Measurements from ENCODE around the gene FAM24A.
A peak's percentile ranks its signal among the peaks of the same experiment; 100 is the strongest.
"Not testable (repeated sequence)": the region's sequence is repeated elsewhere in the genome, so short reads cannot be mapped to it uniquely, and the experiment has no call there.

Gene FAM24A

GRCh38 chr10:122910310-122910709 lies at the start of gene FAM24A:
Gene FAM24A (plus strand): TSS chr10:122910610. CDS start chr10:122911635, 1,025 bp downstream.
- no peak for DNase-seq

GRCh38 chr10:122861711-122862161 lies 48.7 kb upstream of the FAM24A start:
- no peak for DNase-seq

GRCh38 chr10:122863216-122864193 lies 46.9 kb upstream of the FAM24A start:
- no peak for DNase-seq

GRCh38 chr10:122864194-122864592 lies 46.2 kb upstream of the FAM24A start:
- no peak for DNase-seq

- DNase-seq, result no peak
Observed at GRCh38 chr10:122864901-122865300, 45.5 kb upstream of the FAM24A start.

- DNase-seq, result not testable (repeated sequence)
Observed at GRCh38 chr10:122866757-122867482, 43.5 kb upstream of the FAM24A start.

- not testable (repeated sequence) for DNase-seq
Observed at GRCh38 chr10:122868768-122869167, 41.6 kb upstream of the FAM24A start.

- DNase-seq, result not testable (repeated sequence)
Observed at GRCh38 chr10:122871947-122872346, 38.5 kb upstream of the FAM24A start.

GRCh38 chr10:122875843-122876466 lies 34.5 kb upstream of the FAM24A start:
- no peak for DNase-seq

- no peak for DNase-seq
Observed at GRCh38 chr10:122876467-122876855, 33.9 kb upstream of the FAM24A start.

- no peak for DNase-seq
Observed at GRCh38 chr10:122877264-122877663, 33.1 kb upstream of the FAM24A start.

- no peak for DNase-seq
Observed at GRCh38 chr10:122878799-122879338, 31.5 kb upstream of the FAM24A start.

- DNase-seq, result no peak
Observed at GRCh38 chr10:122879339-122880273, 30.8 kb upstream of the FAM24A start, which contains the start of gene FAM24B. Gene FAM24B (minus strand): TSS chr10:122879581. CDS start chr10:122850515, 29,066 bp downstream.

GRCh38 chr10:122882766-122883165 lies 27.6 kb upstream of the FAM24A start:
- no peak for DNase-seq

- DNase-seq, result no peak
Observed at GRCh38 chr10:122884166-122884565, 26.2 kb upstream of the FAM24A start.

GRCh38 chr10:122894261-122894944 lies 16.0 kb upstream of the FAM24A start:
- DNase-seq, result no peak

GRCh38 chr10:122903861-122904260 lies 6.5 kb upstream of the FAM24A start:
- DNase-seq, result not testable (repeated sequence)

GRCh38 chr10:122911889-122912484 lies 1.6 kb downstream of the FAM24A start:
- peak; percentile 1 for DNase-seq

- no peak for DNase-seq
Observed at GRCh38 chr10:122915700-122916099, 5.3 kb downstream of the FAM24A start.

- DNase-seq, result no peak
Observed at GRCh38 chr10:122930140-122930539, 19.7 kb downstream of the FAM24A start.

Data from NCI-H1048 (cell line).